Ishikawa (cell line): ENCODE data around the gene EFNA5.

Source experiments
- CREB1 ChIP-seq: IDR thresholded peaks from 2 replicates; pipeline ENCODE4 v1.6.1; 2012; ENCODE audit warnings: low read depth
- EGR1 ChIP-seq: IDR thresholded peaks from 2 replicates; pipeline ENCODE4 v1.6.1; 2012
- EP300 ChIP-seq: IDR thresholded peaks from 2 replicates; pipeline ENCODE4 v1.6.1; 2012; ENCODE audit warnings: borderline replicate concordance
- FOXM1 ChIP-seq: IDR thresholded peaks from 2 replicates; pipeline ENCODE4 v1.6.1; 2012; ENCODE audit warnings: low read depth, borderline replicate concordance
- NFIC ChIP-seq: IDR thresholded peaks from 2 replicates; pipeline ENCODE4 v1.6.1; 2012
- RAD21 ChIP-seq: IDR thresholded peaks from 2 replicates; pipeline ENCODE4 v1.6.1; 2012; ENCODE audit warnings: low read depth
- TEAD4 ChIP-seq: IDR thresholded peaks from 2 replicates; pipeline ENCODE4 v1.6.1; 2012
- USF1 ChIP-seq: IDR thresholded peaks from 2 replicates; pipeline ENCODE4 v1.6.1; 2012

- TF ChIP-seq TEAD4 (no peak), USF1 (no peak), EP300 (no peak), FOXM1 (no peak), RAD21 (no peak), NFIC (no peak), EGR1 (no peak), CREB1 (no peak)
These were observed 184.2 kb downstream of the EFNA5 start for GRCh38 chr5:107486489-107486888.
